Kidney capillary endothelial cell (primary cell): ENCODE data around the gene MRPL32.

Experiments
- DNase-seq: peaks from one replicate; pipeline ENCODE4 v3.0.0-alpha.2; 2018; ENCODE audit warnings: low spot score

The MRPL32 gene

GRCh38 chr7:42926204-42926603 is 6.0 kb upstream of the MRPL32 start:
- no peak for DNase-seq

GRCh38 chr7:42928754-42929153 is 3.4 kb upstream of the MRPL32 start:
- no peak for DNase-seq

- no peak for DNase-seq
These were observed 2.7 kb upstream of the MRPL32 start for GRCh38 chr7:42929449-42929848.

GRCh38 chr7:42930889-42931288 is 1.3 kb upstream of the MRPL32 start:
- no peak for DNase-seq

GRCh38 chr7:42931447-42931833 is 736 bp upstream of the MRPL32 start:
- no peak for DNase-seq

GRCh38 chr7:42932811-42933591 is 825 bp downstream of the MRPL32 start:
- peak; percentile 28 for DNase-seq

- no peak for DNase-seq
These were observed 2.1 kb downstream of the MRPL32 start for GRCh38 chr7:42934291-42934690.

- DNase-seq: no peak
These were observed 3.7 kb downstream of the MRPL32 start for GRCh38 chr7:42935861-42936260.

- DNase-seq: no peak
These were observed 7.5 kb downstream of the MRPL32 start for GRCh38 chr7:42939457-42940240.

GRCh38 chr7:42940985-42941847 is 9.0 kb downstream of the MRPL32 start:
- peak; percentile 61 for DNase-seq

- no peak for DNase-seq
These were observed 13.8 kb downstream of the MRPL32 start for GRCh38 chr7:42945821-42946626.

GRCh38 chr7:42946627-42946950 is 14.4 kb downstream of the MRPL32 start:
- no peak for DNase-seq

GRCh38 chr7:42947521-42947920 is 15.3 kb downstream of the MRPL32 start:
- no peak for DNase-seq

- no peak for DNase-seq
These were observed 18.2 kb downstream of the MRPL32 start for GRCh38 chr7:42950417-42950816.

- DNase-seq: no peak
These were observed 20.2 kb downstream of the MRPL32 start for GRCh38 chr7:42952328-42952727.

GRCh38 chr7:42953994-42954393 is 21.8 kb downstream of the MRPL32 start:
- no peak for DNase-seq

GRCh38 chr7:42956062-42956461 is 23.9 kb downstream of the MRPL32 start:
- no peak for DNase-seq

GRCh38 chr7:42959549-42959948 is 27.4 kb downstream of the MRPL32 start:
- no peak for DNase-seq

GRCh38 chr7:42960762-42961161 is 28.6 kb downstream of the MRPL32 start:
- no peak for DNase-seq

GRCh38 chr7:42961170-42961569 is 29.0 kb downstream of the MRPL32 start:
- no peak for DNase-seq

- no peak for DNase-seq
These were observed 32.1 kb downstream of the MRPL32 start for GRCh38 chr7:42964293-42964692.
